OCI-LY7 (cell line): Measurements from ENCODE around the gene ISCA1.

ENCODE experiments used
- CTCF ChIP-seq: fragments of 200-600 bp; sonication (generic); conservative IDR thresholded peaks from 2 replicates; pipeline ENCODE4 v1.5.1; 2014; ENCODE audit warnings: mild to moderate bottlenecking, antibody characterized with exemption, low read length, moderate library complexity, mixed read lengths
- EZH2phosphoT487 ChIP-seq: fragments of 200-600 bp; sonication (generic); IDR thresholded peaks from 2 replicates; pipeline ENCODE4 v1.6.1; 2018; ENCODE audit warnings: low read depth, borderline replicate concordance, mild to moderate bottlenecking, mixed run types, antibody characterized with exemption, low read length, moderate library complexity, mixed read lengths

GRCh38 chr9:86250123-86250522 is 32.2 kb downstream of the ISCA1 start:
- no peak for TF ChIP-seq CTCF
- no peak for TF ChIP-seq EZH2phosphoT487
